Esophagus muscularis mucosa (tissue), 4 donors: Measurements from ENCODE around the gene APOBEC3A.

ENCODE experiments used
- CTCF ChIP-seq, 3 experiments: fragments of 200-600 bp in 2 of 3; fragments of 450-650 bp in 1 of 3; sonication (generic) in 2 of 3; IDR thresholded peaks; one replicate each; pipeline ENCODE4 v1.5.1; 2017 to 2019; ENCODE audit warnings: antibody characterized with exemption in 3 of 3, mild to moderate bottlenecking in 2 of 3, moderate library complexity in 1 of 3
- EP300 ChIP-seq: sonication (generic); formaldehyde crosslinking; IDR thresholded peaks from one replicate; pipeline ENCODE4 v1.6.1; 2017; ENCODE audit warnings: antibody characterized with exemption
- POLR2A ChIP-seq: fragments of 450-650 bp; IDR thresholded peaks from one replicate; pipeline ENCODE4 v1.6.1; 2017; ENCODE audit warnings: antibody characterized with exemption, moderate library complexity, mild to moderate bottlenecking, low read depth
- POLR2AphosphoS5 ChIP-seq, 2 donors: sonication (generic); formaldehyde crosslinking; IDR thresholded peaks; one replicate each; pipeline ENCODE4 v1.6.1; 2017; ENCODE audit warnings: antibody characterized with exemption in 2 of 2

DNA sequence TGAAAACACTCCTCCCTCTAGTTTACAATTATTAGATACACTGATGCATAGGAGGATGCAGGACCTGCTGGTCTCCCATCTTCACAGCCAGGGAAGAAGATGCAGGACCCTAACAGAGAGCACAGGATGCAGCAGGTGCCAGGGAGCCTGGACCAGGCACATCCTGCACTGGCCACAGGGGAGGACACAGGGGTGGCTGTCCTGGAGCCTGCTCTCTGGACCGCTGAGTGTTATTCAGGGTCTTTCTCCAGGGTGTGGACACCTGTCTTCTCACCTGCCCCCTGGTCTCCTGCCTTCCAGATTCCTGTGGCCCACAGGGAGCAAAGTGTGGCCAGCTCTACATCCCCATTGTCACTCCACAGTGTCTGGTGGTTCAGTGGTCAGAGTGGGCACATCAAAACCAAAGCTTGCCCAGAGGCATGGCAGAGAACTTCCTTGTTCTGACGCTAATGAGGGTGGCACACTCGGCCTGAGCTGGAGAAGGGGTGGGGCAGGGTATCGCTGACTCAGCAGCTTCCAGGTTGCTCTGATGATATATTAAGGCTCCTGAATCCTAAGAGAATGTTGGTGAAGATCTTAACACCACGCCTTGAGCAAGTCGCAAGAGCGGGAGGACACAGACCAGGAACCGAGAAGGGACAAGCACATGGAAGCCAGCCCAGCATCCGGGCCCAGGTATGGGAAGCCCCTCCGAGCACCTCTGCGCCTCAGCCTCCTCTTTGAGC, at the start of gene APOBEC3A:
- no peak for TF ChIP-seq POLR2A
- TF ChIP-seq CTCF (IDR thresholded peaks at IDR 0.05), result no peak
- TF ChIP-seq POLR2AphosphoS5 (IDR thresholded peaks at IDR 0.05), result no peak
- TF ChIP-seq EP300, result no peak
